GM11168 (cell line): Measurements from ENCODE around the gene RACGAP1.
"Not testable (repeated sequence)": the region's sequence is repeated elsewhere in the genome, so short reads cannot be mapped to it uniquely, and the experiment has no call there.

Experiments used
- in situ Hi-C: fragments of 300-500 bp; cut with MboI; formaldehyde crosslinking; loops from one replicate; pipeline ENCODE4 v1.12.0; 2022; ENCODE audit warnings: low sequenced_read_pairs; ENCODE audit not compliant: unreplicated experiment

RACGAP1 gene

GRCh38 chr12:50003595-50003994 lies 21.7 kb downstream of the RACGAP1 start:
- in situ Hi-C loops, result no loop called here

- in situ Hi-C loops, result no loop called here
These were observed 26.8 kb downstream of the RACGAP1 start for GRCh38 chr12:49998453-49998852.

- in situ Hi-C loops, result no loop called here
These were observed 35.0 kb downstream of the RACGAP1 start for GRCh38 chr12:49990273-49990672.

- in situ Hi-C loops, result not testable (repeated sequence)
These were observed 35.9 kb downstream of the RACGAP1 start for GRCh38 chr12:49989400-49989799.

- in situ Hi-C loops, result no loop called here
These were observed 37.5 kb downstream of the RACGAP1 start for GRCh38 chr12:49987625-49988303.

GRCh38 chr12:49986476-49986875 lies 38.8 kb downstream of the RACGAP1 start:
- in situ Hi-C loops, result not testable (repeated sequence)

- in situ Hi-C loops, result no loop called here
These were observed 39.3 kb downstream of the RACGAP1 start for GRCh38 chr12:49985981-49986380.

- in situ Hi-C loops, result no loop called here
These were observed 40.6 kb downstream of the RACGAP1 start for GRCh38 chr12:49984476-49985359.

GRCh38 chr12:49983892-49984291 lies 41.4 kb downstream of the RACGAP1 start:
- in situ Hi-C loops, result no loop called here

GRCh38 chr12:49982246-49983087 lies 42.8 kb downstream of the RACGAP1 start:
- in situ Hi-C loops, result no loop called here

- in situ Hi-C loops, result no loop called here
These were observed 44.6 kb downstream of the RACGAP1 start for GRCh38 chr12:49980501-49981349.

- in situ Hi-C loops, result loop anchor here (5.0 kb wide), 1 partner anchor 78 kb away; the partner anchor contains the start of gene ASIC1
These were observed 45.5 kb downstream of the RACGAP1 start for GRCh38 chr12:49979791-49980190.

- in situ Hi-C loops, result loop anchor here (5.0 kb wide), 1 partner anchor 78 kb away; the partner anchor contains the start of gene ASIC1
These were observed 46.2 kb downstream of the RACGAP1 start for GRCh38 chr12:49979016-49979586.

- in situ Hi-C loops, result loop anchor here (5.0 kb wide), 1 partner anchor 79 kb away; the partner anchor contains the start of gene ASIC1
These were observed 47.2 kb downstream of the RACGAP1 start for GRCh38 chr12:49978125-49978524.

- in situ Hi-C loops, result loop anchor here (5.0 kb wide), 1 partner anchor 81 kb away; the partner anchor contains the start of gene ASIC1
These were observed 48.7 kb downstream of the RACGAP1 start for GRCh38 chr12:49976557-49976956.

GRCh38 chr12:49975318-49975761 lies 50.0 kb downstream of the RACGAP1 start:
- in situ Hi-C loops, result loop anchor here (5.0 kb wide), 1 partner anchor 82 kb away; the partner anchor contains the start of gene ASIC1

- in situ Hi-C loops, result loop anchor here (5.0 kb wide), 1 partner anchor 83 kb away; the partner anchor contains the start of gene ASIC1
These were observed 50.5 kb downstream of the RACGAP1 start for GRCh38 chr12:49974677-49975317.

- in situ Hi-C loops, result no loop called here
These were observed 51.0 kb downstream of the RACGAP1 start for GRCh38 chr12:49974231-49974675.
